PC-9 (cell line): Measurements from ENCODE around the gene DDI2. TPM values are rescaled to one million over a fixed set of nuclear protein-coding genes. Genes with fewer than 3 reads are reported as not detected.

ENCODE experiments used
- BruUV-seq: library from RNA; stranded (reverse); fragments of 400-500 nt; replicated peaks from 2 replicates; lab custom pipeline; 2021; lab: Mats Ljungman, UMichigan
- CTCF ChIA-PET: fragments of 300-600 bp; sonication (Branson Sonifier 250); formaldehyde crosslinking; loops from one replicate; lab custom pipeline; 2022; ENCODE audit warnings: antibody characterized with exemption; lab: Charles Lee
- POLR2A ChIA-PET: fragments of 300-600 bp; sonication (Branson Sonifier 250); formaldehyde crosslinking; loops from one replicate; lab custom pipeline; 2022; ENCODE audit warnings: antibody characterized with exemption; ENCODE audit not compliant: unreplicated experiment; lab: Charles Lee
- DNase-seq, 2 experiments: peaks; one replicate each; pipeline versions ENCODE4 v3.0.0 to v3.0.0-alpha.2; 2015 to 2022; ENCODE audit warnings: mixed read lengths in 1 of 2
- H2AFZ ChIP-seq: fragments of 200-600 bp; sonication (generic); 2 replicates; pipeline ENCODE4 v1.8.1; 2017; ENCODE audit warnings: antibody characterized with exemption
- H3F3A ChIP-seq: fragments of 200-600 bp; sonication (generic); 2 replicates; pipeline ENCODE4 v1.8.1; 2017; ENCODE audit warnings: antibody characterized with exemption, mild to moderate bottlenecking, low read depth; ENCODE audit not compliant: insufficient read depth
- H3K27ac ChIP-seq: fragments of 200-600 bp; sonication (generic); 2 replicates; pipeline ENCODE4 v1.6.1; 2016; ENCODE audit warnings: mixed run types
- H3K27me3 ChIP-seq: fragments of 200-600 bp; sonication (generic); 2 replicates; pipeline ENCODE4 v1.6.1; 2016; ENCODE audit warnings: low read depth, mixed run types; ENCODE audit not compliant: insufficient read depth
- H3K36me3 ChIP-seq: fragments of 200-600 bp; sonication (generic); 2 replicates; pipeline ENCODE4 v1.6.1; 2016; ENCODE audit warnings: low read depth, mixed run types
- H3K4me1 ChIP-seq: fragments of 200-600 bp; sonication (generic); replicated peaks from 2 replicates; pipeline ENCODE4 v1.6.1; 2016; ENCODE audit warnings: mixed run types; ENCODE audit not compliant: insufficient read depth
- H3K4me2 ChIP-seq: fragments of 200-600 bp; sonication (generic); 2 replicates; pipeline ENCODE4 v1.6.1; 2017; ENCODE audit warnings: mixed run types
- H3K4me3 ChIP-seq: fragments of 200-600 bp; sonication (generic); 2 replicates; pipeline ENCODE4 v1.6.1; 2016; ENCODE audit warnings: mixed run types
- H3K79me2 ChIP-seq: fragments of 200-600 bp; sonication (generic); 2 replicates; pipeline ENCODE4 v1.6.1; 2017; ENCODE audit warnings: low read depth, mixed run types
- H3K9me2 ChIP-seq: fragments of 200-600 bp; sonication (generic); 2 replicates; pipeline ENCODE4 v1.8.1; 2017; ENCODE audit warnings: mild to moderate bottlenecking; ENCODE audit not compliant: insufficient read depth
- H3K9me3 ChIP-seq: fragments of 200-600 bp; sonication (generic); 2 replicates; pipeline ENCODE4 v1.8.1; 2016; ENCODE audit warnings: low read depth; ENCODE audit not compliant: insufficient read depth
- H4K20me1 ChIP-seq: fragments of 200-600 bp; sonication (generic); 2 replicates; pipeline ENCODE4 v1.8.1; 2017; ENCODE audit not compliant: insufficient read depth
- EZH2 ChIP-seq: fragments of 200-600 bp; sonication (generic); IDR thresholded peaks from 2 replicates; pipeline ENCODE4 v1.8.0; 2017; ENCODE audit warnings: antibody characterized with exemption, low read depth
- intact Hi-C: fragments of 100-400 bp; cut with micrococcal nuclease; formaldehyde crosslinking; loops from one replicate; pipeline ENCODE4 v1.10.0; 2022; ENCODE audit not compliant: unreplicated experiment
- total RNA-seq: library from RNA; stranded (reverse); gene quantifications from 2 replicates; pipeline ENCODE4 v1.2.3, GENCODE V29; 2021
- TF ChIP-seq, protein P1 (sequence below): fragments of 200-600 bp; sonication (generic); conservative IDR thresholded peaks from 2 replicates; pipeline ENCODE4 v1.6.1; 2017; ENCODE audit warnings: mixed run types, antibody characterized with exemption, mild to moderate bottlenecking, moderate library complexity

DDI2 gene
- total RNA-seq, 1 experiment from 2014 or later = 38.0 TPM

GRCh38 chr1:15592285-15592684 lies 25.0 kb upstream of the DDI2 start:
- Histone ChIP-seq H3K27me3 (no peaks in the 10 kb centered on the region), H4K20me1 (no peaks in the 10 kb centered on the region), H3F3A (no peaks in the 10 kb centered on the region), H3K9me2 (no peaks in the 10 kb centered on the region), H3K36me3 (no peaks in the 10 kb centered on the region), H3K9me3 (no peaks in the 10 kb centered on the region), H3K4me2 (no peak overlapping the region), H3K79me2 (no peaks in the 10 kb centered on the region), H3K27ac (no peak overlapping the region), H2AFZ (no peak overlapping the region), H3K4me3 (no peak overlapping the region), H3K4me1 (no peaks in the 10 kb centered on the region)
- no peak for DNase-seq
- ChIA-PET CTCF (interaction anchor here (0.7 kb wide), 1 partner anchor 51 kb away, joined by 11 read pairs; no protein-coding TSS in a partner anchor), POLR2A (no interaction called here)
- intact Hi-C loops = no loop called here
- TF ChIP-seq, protein P1, sequence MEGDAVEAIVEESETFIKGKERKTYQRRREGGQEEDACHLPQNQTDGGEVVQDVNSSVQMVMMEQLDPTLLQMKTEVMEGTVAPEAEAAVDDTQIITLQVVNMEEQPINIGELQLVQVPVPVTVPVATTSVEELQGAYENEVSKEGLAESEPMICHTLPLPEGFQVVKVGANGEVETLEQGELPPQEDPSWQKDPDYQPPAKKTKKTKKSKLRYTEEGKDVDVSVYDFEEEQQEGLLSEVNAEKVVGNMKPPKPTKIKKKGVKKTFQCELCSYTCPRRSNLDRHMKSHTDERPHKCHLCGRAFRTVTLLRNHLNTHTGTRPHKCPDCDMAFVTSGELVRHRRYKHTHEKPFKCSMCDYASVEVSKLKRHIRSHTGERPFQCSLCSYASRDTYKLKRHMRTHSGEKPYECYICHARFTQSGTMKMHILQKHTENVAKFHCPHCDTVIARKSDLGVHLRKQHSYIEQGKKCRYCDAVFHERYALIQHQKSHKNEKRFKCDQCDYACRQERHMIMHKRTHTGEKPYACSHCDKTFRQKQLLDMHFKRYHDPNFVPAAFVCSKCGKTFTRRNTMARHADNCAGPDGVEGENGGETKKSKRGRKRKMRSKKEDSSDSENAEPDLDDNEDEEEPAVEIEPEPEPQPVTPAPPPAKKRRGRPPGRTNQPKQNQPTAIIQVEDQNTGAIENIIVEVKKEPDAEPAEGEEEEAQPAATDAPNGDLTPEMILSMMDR = no peak
- TF ChIP-seq EZH2 = no peak
- no TSS peak for BruUV-seq

DNA sequence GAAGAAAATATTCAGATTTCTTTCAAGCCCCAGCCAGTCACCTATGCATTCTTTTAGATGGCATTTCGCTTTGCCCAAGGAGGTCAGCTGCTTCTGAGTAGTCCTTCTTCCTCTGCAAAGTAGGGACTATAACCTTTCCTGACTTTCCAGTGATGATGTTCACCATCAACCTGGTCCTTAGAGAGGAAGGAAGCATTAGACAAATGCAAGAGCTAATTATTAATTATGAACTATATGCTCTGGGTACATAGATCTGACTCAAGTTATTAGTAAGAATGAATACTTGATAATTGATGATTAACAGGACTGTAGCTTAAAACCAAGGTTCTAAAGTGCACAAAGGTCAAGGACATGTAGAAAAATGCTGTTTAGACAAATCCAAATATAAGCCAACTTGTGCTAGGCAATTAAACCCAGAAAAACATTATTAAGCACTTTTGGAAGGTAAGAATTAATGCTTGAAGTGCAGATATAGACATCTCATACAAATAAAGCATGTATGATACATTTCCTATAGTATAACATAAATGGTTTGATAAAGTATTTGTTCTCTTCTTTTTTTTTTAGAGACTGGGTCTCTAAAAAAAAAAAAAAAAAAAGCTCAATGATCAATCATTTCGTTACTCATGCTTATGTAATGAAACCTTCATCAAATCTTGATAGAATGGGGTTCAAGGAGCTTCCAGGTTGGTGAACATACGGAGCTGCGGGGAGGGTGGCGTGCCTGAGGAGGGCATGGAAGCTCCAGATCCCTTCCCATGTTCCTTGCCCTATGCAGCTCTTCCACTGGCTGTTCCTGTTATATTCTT lies 21.2 kb upstream of the DDI2 start:
- intact Hi-C loops = loop anchor here (5.0 kb wide), 1 partner anchor 146 kb away; the partner anchor contains the start of gene TMEM82
- Histone ChIP-seq H4K20me1 (no peaks in the 10 kb centered on the region), H2AFZ (no peak overlapping the region), H3K9me3 (no peaks in the 10 kb centered on the region), H3F3A (no peaks in the 10 kb centered on the region), H3K36me3 (no peaks in the 10 kb centered on the region), H3K79me2 (no peaks in the 10 kb centered on the region), H3K4me2 (no peak overlapping the region), H3K27ac (no peak overlapping the region), H3K4me1 (no peaks in the 10 kb centered on the region), H3K27me3 (no peaks in the 10 kb centered on the region), H3K9me2 (no peaks in the 10 kb centered on the region), H3K4me3 (no peak overlapping the region)
- TF ChIP-seq, protein P1 = no peak
- no peak for TF ChIP-seq EZH2
- no peak for DNase-seq
- ChIA-PET POLR2A (interaction anchor here (0.7 kb wide), 1 partner anchor 329 kb away, joined by 5 read pairs; no protein-coding TSS in a partner anchor), CTCF (interaction anchor here (0.6 to 0.7 kb wide), 3 partner anchors 11 to 477 kb away, joined by 3 to 7 read pairs (median 7); no protein-coding TSS in a partner anchor)
- BruUV-seq = no TSS peak

- intact Hi-C loops = loop anchor here (5.0 kb wide), 1 partner anchor 144 kb away; the partner anchor contains the start of gene TMEM82
- CTCF ChIA-PET = no interaction called here
- BruUV-seq = no TSS peak
- Histone ChIP-seq H3K79me2 (peaks cover 4% of the 10 kb centered on the region; the same call in 1 of the 2 replicates), H3K4me2 (no peak overlapping the region), H3K9me2 (no peaks in the 10 kb centered on the region), H2AFZ (no peak overlapping the region), H3K27ac (no peak overlapping the region), H3F3A (0 out of 2 replicates have a peak, but pooled peaks cover 5% of the 10 kb centered on the region), H3K36me3 (no peaks in the 10 kb centered on the region), H3K4me3 (no peak overlapping the region), H3K27me3 (no peaks in the 10 kb centered on the region), H4K20me1 (no peaks in the 10 kb centered on the region), H3K4me1 (0 out of 2 replicates have a peak, but pooled peaks cover 4% of the 10 kb centered on the region), H3K9me3 (no peaks in the 10 kb centered on the region)
- POLR2A ChIA-PET = interaction anchor here (0.6 kb wide), 1 partner anchor 20 kb away, joined by 3 read pairs; no protein-coding TSS in a partner anchor
- TF ChIP-seq, protein P1 = no peak
- no peak for TF ChIP-seq EZH2
- no peak for DNase-seq
Measured at GRCh38 chr1:15598436-15598835, 18.8 kb upstream of the DDI2 start.
